Vagina (tissue), 2 donors: Measurements from ENCODE around the gene ADAT3. TPM values are rescaled to one million over a fixed set of nuclear protein-coding genes. Genes with fewer than 3 reads are reported as not detected.

Source experiments
- DNase-seq, 2 donors: peaks; one replicate each; pipeline ENCODE4 v3.0.0-alpha.2; 2017; ENCODE audit errors: extremely low spot score in 2 of 2
- H3K27ac ChIP-seq: fragments of 200-600 bp; sonication (generic); one replicate; pipeline ENCODE4 v1.5.1; 2019
- H3K27me3 ChIP-seq: fragments of 200-600 bp; sonication (generic); one replicate; pipeline ENCODE4 v1.5.1; 2019
- H3K36me3 ChIP-seq, 2 donors: fragments of 200-600 bp; sonication (generic); one replicate each; pipeline ENCODE4 v1.5.1; 2017 to 2019
- H3K4me1 ChIP-seq: fragments of 200-600 bp; sonication (generic); one replicate; pipeline ENCODE4 v1.5.1; 2019
- H3K4me3 ChIP-seq, 2 donors: fragments of 200-600 bp; sonication (generic); 1 replicate in 1 of 2; 2 replicates in 1 of 2; pipeline ENCODE4 v1.5.1; 2016 to 2019
- H3K9me3 ChIP-seq: fragments of 200-600 bp; sonication (generic); one replicate; pipeline ENCODE4 v1.5.1; 2019
- POLR2A ChIP-seq, 2 donors: fragments of 450-650 bp; IDR thresholded peaks; one replicate each; pipeline ENCODE4 v1.6.1; 2017; ENCODE audit warnings: antibody characterized with exemption in 2 of 2, mild to moderate bottlenecking in 2 of 2, moderate library complexity in 2 of 2
- POLR2AphosphoS5 ChIP-seq, 2 donors: sonication (generic); formaldehyde crosslinking; IDR thresholded peaks; one replicate each; pipeline ENCODE4 v1.9.0; 2017; ENCODE audit warnings: antibody characterized with exemption in 2 of 2, mild to moderate bottlenecking in 2 of 2, low read depth in 1 of 2; ENCODE audit not compliant: insufficient read depth in 1 of 2
- intact Hi-C: fragments of 100-400 bp; cut with DNase I; formaldehyde crosslinking; loops from one replicate; pipeline ENCODE4 v1.15.1; 2023
- total RNA-seq: library from RNA; depleted of rRNA; stranded (reverse); fragments of >200 nt; gene quantifications from one replicate; pipeline ENCODE4 v1.2.3, GENCODE V29; 2016
- TF ChIP-seq, protein P1 (sequence below), 3 experiments: fragments of 450-650 bp in 2 of 3; fragments of 200-600 bp in 1 of 3; sonication (generic) in 1 of 3; IDR thresholded peaks; one replicate each; pipeline ENCODE4 v1.5.1; 2017 to 2019; ENCODE audit warnings: antibody characterized with exemption in 3 of 3, mild to moderate bottlenecking in 2 of 3, moderate library complexity in 2 of 3

The ADAT3 gene
- total RNA-seq, 1 donor from 2014 or later, result 5.2 TPM

DNA sequence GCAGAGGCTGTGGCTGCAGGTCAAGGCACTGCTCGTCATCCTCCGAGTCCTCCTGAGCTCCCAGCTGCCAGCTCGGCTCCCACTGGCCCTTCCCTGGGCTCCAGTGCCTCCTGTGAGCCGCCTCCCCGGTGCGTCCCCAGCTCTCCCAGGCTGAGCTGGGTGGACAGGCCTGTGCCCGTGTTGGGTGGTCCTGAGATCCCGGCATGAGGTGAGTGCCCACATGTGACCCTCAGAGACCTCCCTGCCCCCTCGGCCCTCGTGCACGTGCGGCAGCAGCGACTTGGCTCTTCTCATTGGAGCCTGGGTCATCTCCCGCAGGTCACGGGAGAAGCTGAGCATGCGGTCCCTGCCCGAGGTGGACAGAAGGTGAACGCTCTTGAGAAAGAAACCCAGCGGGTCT is 15.4 kb downstream of the ADAT3 start:
- no peak for DNase-seq
- H3K4me3 ChIP-seq, result no peak overlapping the region
- no peak for TF ChIP-seq POLR2AphosphoS5 (IDR thresholded peaks at IDR 0.05; ENCODE audit: insufficient read depth in 1 of 2, low read depth in 1 of 2)
- TF ChIP-seq POLR2A (IDR thresholded peaks at IDR 0.05), result no peak
- TF ChIP-seq, protein P1, sequence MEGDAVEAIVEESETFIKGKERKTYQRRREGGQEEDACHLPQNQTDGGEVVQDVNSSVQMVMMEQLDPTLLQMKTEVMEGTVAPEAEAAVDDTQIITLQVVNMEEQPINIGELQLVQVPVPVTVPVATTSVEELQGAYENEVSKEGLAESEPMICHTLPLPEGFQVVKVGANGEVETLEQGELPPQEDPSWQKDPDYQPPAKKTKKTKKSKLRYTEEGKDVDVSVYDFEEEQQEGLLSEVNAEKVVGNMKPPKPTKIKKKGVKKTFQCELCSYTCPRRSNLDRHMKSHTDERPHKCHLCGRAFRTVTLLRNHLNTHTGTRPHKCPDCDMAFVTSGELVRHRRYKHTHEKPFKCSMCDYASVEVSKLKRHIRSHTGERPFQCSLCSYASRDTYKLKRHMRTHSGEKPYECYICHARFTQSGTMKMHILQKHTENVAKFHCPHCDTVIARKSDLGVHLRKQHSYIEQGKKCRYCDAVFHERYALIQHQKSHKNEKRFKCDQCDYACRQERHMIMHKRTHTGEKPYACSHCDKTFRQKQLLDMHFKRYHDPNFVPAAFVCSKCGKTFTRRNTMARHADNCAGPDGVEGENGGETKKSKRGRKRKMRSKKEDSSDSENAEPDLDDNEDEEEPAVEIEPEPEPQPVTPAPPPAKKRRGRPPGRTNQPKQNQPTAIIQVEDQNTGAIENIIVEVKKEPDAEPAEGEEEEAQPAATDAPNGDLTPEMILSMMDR (IDR thresholded peaks at IDR 0.05), result no peak
- no peak overlapping the region for H3K27ac ChIP-seq
- no peaks in the 10 kb centered on the region for H3K27me3 ChIP-seq
- H3K4me1 ChIP-seq, result no peaks in the 10 kb centered on the region
- intact Hi-C loops, result no loop called here
- H3K9me3 ChIP-seq, result no peaks in the 10 kb centered on the region
- H3K36me3 ChIP-seq, result peaks cover 0 to 34% of the 10 kb centered on the region in 2 donors

DNA sequence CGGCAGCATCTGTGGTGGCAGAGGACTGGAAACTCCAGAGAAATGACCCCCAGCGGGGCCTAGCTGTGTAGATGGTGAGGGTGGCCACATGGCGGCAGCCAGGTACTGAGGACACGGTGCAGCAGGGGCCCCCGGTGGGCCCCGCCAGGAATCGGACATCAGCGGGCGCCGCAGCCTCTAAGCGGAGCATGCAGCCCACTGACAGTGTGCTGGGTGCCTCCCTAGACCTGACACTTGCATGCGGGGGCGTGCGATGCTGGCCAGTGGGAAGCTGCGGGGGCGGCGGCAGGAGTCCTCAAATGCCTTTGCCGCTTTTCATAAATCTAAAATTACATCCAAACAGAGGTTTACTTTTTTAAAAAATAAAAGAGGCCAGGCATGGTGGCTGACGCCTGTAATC is 16.1 kb downstream of the ADAT3 start:
- no peak for DNase-seq
- H3K27ac ChIP-seq, result no peak overlapping the region
- no peak for TF ChIP-seq POLR2AphosphoS5 (IDR thresholded peaks at IDR 0.05; ENCODE audit: insufficient read depth in 1 of 2, low read depth in 1 of 2)
- no peak for TF ChIP-seq POLR2A (IDR thresholded peaks at IDR 0.05)
- TF ChIP-seq, protein P1 (IDR thresholded peaks at IDR 0.05), result no peak
- peaks cover 0 to 34% of the 10 kb centered on the region in 2 donors for H3K36me3 ChIP-seq
- no peaks in the 10 kb centered on the region for H3K4me1 ChIP-seq
- no peak overlapping the region for H3K4me3 ChIP-seq
- intact Hi-C loops, result no loop called here
- no peaks in the 10 kb centered on the region for H3K9me3 ChIP-seq
- no peaks in the 10 kb centered on the region for H3K27me3 ChIP-seq

DNA sequence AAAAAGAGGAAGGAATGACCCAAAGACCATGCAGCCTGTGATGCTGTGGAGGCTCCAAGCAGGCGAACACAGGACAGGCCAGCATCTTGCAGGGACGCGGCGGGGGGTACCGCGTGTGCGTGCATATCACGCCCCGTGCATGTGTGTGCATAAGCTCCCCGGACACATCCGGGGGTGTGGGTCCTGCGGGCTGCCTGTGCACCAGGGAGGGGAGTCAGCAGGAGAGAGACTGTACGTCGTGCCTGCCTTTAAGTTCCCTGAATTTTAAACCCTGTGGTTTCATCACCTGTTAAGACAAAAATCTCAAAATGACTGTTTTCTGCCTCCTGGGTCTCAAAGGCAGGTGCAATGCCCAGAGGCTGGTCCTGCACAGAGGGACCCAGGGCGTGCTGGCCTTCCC is 16.6 kb downstream of the ADAT3 start:
- TF ChIP-seq, protein P1 (IDR thresholded peaks at IDR 0.05), result no peak
- TF ChIP-seq POLR2AphosphoS5 (IDR thresholded peaks at IDR 0.05; ENCODE audit: insufficient read depth in 1 of 2, low read depth in 1 of 2) (no peak), POLR2A (IDR thresholded peaks at IDR 0.05) (no peak)
- Histone ChIP-seq H3K4me3 (no peak overlapping the region), H3K4me1 (no peaks in the 10 kb centered on the region), H3K27me3 (no peaks in the 10 kb centered on the region), H3K9me3 (no peaks in the 10 kb centered on the region), H3K27ac (no peak overlapping the region), H3K36me3 (peaks cover 0 to 34% of the 10 kb centered on the region in 2 donors)
- no peak for DNase-seq
- intact Hi-C loops, result no loop called here

DNA sequence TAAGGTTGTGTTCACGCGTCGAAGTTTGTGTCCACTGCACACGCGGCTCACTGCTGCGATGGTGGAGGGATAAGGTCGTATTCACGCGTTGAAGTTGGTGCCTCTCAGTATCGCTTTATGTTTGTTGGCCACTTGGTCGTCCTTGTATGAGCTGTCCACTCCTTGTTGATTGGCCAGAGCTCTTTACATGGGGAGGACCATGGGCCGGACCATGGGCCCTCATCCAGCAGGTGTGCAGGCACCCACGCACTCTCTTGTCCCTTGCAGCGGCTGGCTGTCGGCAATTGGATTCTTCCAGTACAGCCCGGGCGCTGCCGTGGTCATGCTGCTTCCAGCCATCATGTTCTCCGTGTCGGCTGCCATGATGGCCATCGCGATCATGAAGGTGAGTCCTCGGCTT is 17.6 kb downstream of the ADAT3 start:
- no peak overlapping the region for H3K4me3 ChIP-seq
- DNase-seq, result no peak
- H3K36me3 ChIP-seq, result peaks cover 0 to 33% of the 10 kb centered on the region in 2 donors
- no peaks in the 10 kb centered on the region for H3K27me3 ChIP-seq
- TF ChIP-seq, protein P1 (IDR thresholded peaks at IDR 0.05), result no peak
- no peak for TF ChIP-seq POLR2A (IDR thresholded peaks at IDR 0.05)
- no peak for TF ChIP-seq POLR2AphosphoS5 (IDR thresholded peaks at IDR 0.05; ENCODE audit: insufficient read depth in 1 of 2, low read depth in 1 of 2)
- no peaks in the 10 kb centered on the region for H3K9me3 ChIP-seq
- H3K27ac ChIP-seq, result no peak overlapping the region
- intact Hi-C loops, result no loop called here
- no peaks in the 10 kb centered on the region for H3K4me1 ChIP-seq

DNA sequence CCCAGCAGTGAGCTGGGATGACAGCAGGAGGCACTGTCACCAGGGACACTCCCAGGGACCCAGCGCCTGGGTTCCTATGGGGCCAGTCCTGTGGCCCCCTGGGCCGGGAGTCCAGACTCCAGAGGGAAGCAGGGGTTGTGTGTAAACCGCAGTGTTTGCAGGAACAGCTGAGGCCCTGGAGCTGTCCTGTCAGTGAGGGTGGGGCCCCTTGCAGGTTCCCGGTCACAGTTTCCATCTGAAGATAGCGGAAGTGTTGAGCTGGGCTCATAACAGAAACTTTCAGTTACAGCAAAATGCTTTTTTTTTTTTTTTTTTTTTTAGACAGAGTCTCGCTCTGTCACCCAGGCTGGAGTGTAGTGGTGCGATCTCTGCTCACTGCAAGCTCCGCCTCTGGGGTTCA is 18.1 kb downstream of the ADAT3 start:
- H3K36me3 ChIP-seq, result peaks cover 0 to 28% of the 10 kb centered on the region in 2 donors
- intact Hi-C loops, result no loop called here
- no peak for TF ChIP-seq POLR2A (IDR thresholded peaks at IDR 0.05)
- TF ChIP-seq, protein P1 (IDR thresholded peaks at IDR 0.05), result no peak
- no peak for TF ChIP-seq POLR2AphosphoS5 (IDR thresholded peaks at IDR 0.05; ENCODE audit: insufficient read depth in 1 of 2, low read depth in 1 of 2)

More for the DNA sequence above, 18.1 kb downstream of the ADAT3 start:
- no peaks in the 10 kb centered on the region for H3K9me3 ChIP-seq
- no peak overlapping the region for H3K4me3 ChIP-seq
- no peak for DNase-seq
- H3K27ac ChIP-seq, result no peak overlapping the region
- no peaks in the 10 kb centered on the region for H3K27me3 ChIP-seq
- no peaks in the 10 kb centered on the region for H3K4me1 ChIP-seq
